Upper lobe of left lung (tissue), 6 donors: ENCODE results near the gene GSTO2. TPM values are rescaled to one million over a fixed set of nuclear protein-coding genes. Genes with fewer than 3 reads are reported as not detected.
A peak's percentile ranks its signal among the peaks of the same experiment; 100 is the strongest.

Source experiments
- ATAC-seq, 2 donors: fragments of 200-7000 bp; cut with Tn5 transposase; one replicate each; pipeline ENCODE4 v1.9.1; 2022; ENCODE audit warnings: mild to moderate bottlenecking in 2 of 2, moderate library complexity in 2 of 2; ENCODE audit not compliant: low FRiP score in 2 of 2
- DNase-seq, 2 donors: peaks; one replicate each; pipeline ENCODE4 v3.0.0-alpha.2; 2019 to 2020
- H3K27ac ChIP-seq, 4 donors: fragments of 200-600 bp; sonication (generic); one replicate each; pipeline ENCODE4 v1.5.1; 2016 to 2019
- H3K27me3 ChIP-seq, 4 donors: fragments of 200-600 bp; sonication (generic); one replicate each; pipeline ENCODE4 v1.5.1; 2017 to 2019
- H3K36me3 ChIP-seq, 4 donors: fragments of 200-600 bp; sonication (generic); one replicate each; pipeline ENCODE4 v1.5.1; 2016 to 2019
- H3K4me1 ChIP-seq, 4 donors: fragments of 200-600 bp; sonication (generic); one replicate each; pipeline ENCODE4 v1.5.1; 2018 to 2019
- H3K4me3 ChIP-seq, 4 donors: fragments of 200-600 bp; sonication (generic); one replicate each; pipeline ENCODE4 v1.5.1; 2017 to 2019; ENCODE audit warnings: mild to moderate bottlenecking in 2 of 4, moderate library complexity in 1 of 4
- H3K9me3 ChIP-seq, 4 donors: fragments of 200-600 bp; sonication (generic); one replicate each; pipeline ENCODE4 v1.5.1; 2018 to 2019
- CTCF ChIP-seq, 6 experiments: fragments of 450-650 bp in 4 of 6; fragments of 200-600 bp in 2 of 6; sonication (generic) in 2 of 6; IDR thresholded peaks; one replicate each; pipeline ENCODE4 v1.5.1; 2016 to 2019; ENCODE audit warnings: antibody characterized with exemption in 6 of 6
- EP300 ChIP-seq, 4 donors: sonication (generic); formaldehyde crosslinking; IDR thresholded peaks; one replicate each; pipeline ENCODE4 v1.5.1; 2017; ENCODE audit warnings: antibody characterized with exemption in 4 of 4, control low read depth in 2 of 4
- POLR2A ChIP-seq, 4 donors: fragments of 450-650 bp; IDR thresholded peaks; one replicate each; pipeline ENCODE4 v1.5.1; 2016 to 2017; ENCODE audit warnings: antibody characterized with exemption in 4 of 4, mild to moderate bottlenecking in 2 of 4
- POLR2AphosphoS5 ChIP-seq, 2 donors: sonication (generic); formaldehyde crosslinking; IDR thresholded peaks; one replicate each; pipeline ENCODE4 v1.5.1; 2017; ENCODE audit warnings: antibody characterized with exemption in 2 of 2
- WGBS, 2 donors: methylation state at CpG; one replicate each; pipeline ENCODE4 v1.1.5; 2017 to 2018; 5-methylcytosine and 5-hydroxymethylcytosine counted together
- small RNA-seq, 4 donors: library from RNA; depleted of rRNA; stranded (forward); fragments of <200 nt; gene quantifications; one replicate each; pipeline ENCODE3, GENCODE V24; 2016
- total RNA-seq, 6 donors: library from RNA; depleted of rRNA in 4 of 6; stranded (reverse); fragments of >200 nt in 4 of 6; gene quantifications; one replicate each; pipeline versions ENCODE4 v1.1.0 to v1.2.1, GENCODE V29; 2016 to 2021
- donor health status: DM: no; HTN: no; CAD: no; lungs with moderate emphysema.
- donor health status: DM: no; HTN: yes; CAD: no; lungs with severe emphysema.

Gene GSTO2
- total RNA-seq, 6 donors from 2014 or later = 2.8 to 11.2 (median 7.8) TPM

- Histone ChIP-seq H3K9me3 (no peaks in the 10 kb centered on the region), H3K36me3 (no peaks in the 10 kb centered on the region), H3K4me1 (peaks cover 30 to 45% (median 38%) of the 10 kb centered on the region in 4 donors), H3K27me3 (no peaks in the 10 kb centered on the region), H3K4me3 (no peak overlapping the region), H3K27ac (peak overlapping the region; percentile 78 to 86 (median 84))
- DNase-seq (no peak), ATAC-seq (peak in 1 of 2 donors; percentile 33)
- TF ChIP-seq POLR2A (IDR thresholded peaks at IDR 0.05) = no peak
- TF ChIP-seq CTCF (IDR thresholded peaks at IDR 0.05) = no peak
- TF ChIP-seq EP300 (IDR thresholded peaks at IDR 0.05) = peak in 1 of 4 donors; percentile 26
- peak in 1 of 2 donors; percentile 29 for TF ChIP-seq POLR2AphosphoS5 (IDR thresholded peaks at IDR 0.05)
- WGBS, 2 donors = 37 to 53% methylated on average over 2 of the region's 2 CpGs
Measured at GRCh38 chr10:104351061-104351702, 82.2 kb downstream of the GSTO2 start.

- H3K9me3 ChIP-seq = no peaks in the 10 kb centered on the region
- no peaks in the 10 kb centered on the region for H3K27me3 ChIP-seq
- H3K27ac ChIP-seq = peak overlapping the region; percentile 78 to 86 (median 84)
- ATAC-seq (no peak), DNase-seq (no peak)
- peak overlapping the region in 3 of 4 donors; percentile 1 to 12 (median 1) for H3K4me3 ChIP-seq
- TF ChIP-seq POLR2AphosphoS5 (IDR thresholded peaks at IDR 0.05) (no peak), CTCF (IDR thresholded peaks at IDR 0.05) (no peak), EP300 (IDR thresholded peaks at IDR 0.05) (no peak), POLR2A (IDR thresholded peaks at IDR 0.05) (no peak)
- 52 to 83% methylated on average over 1 of the region's 1 CpG for WGBS, 2 donors
- no peaks in the 10 kb centered on the region for H3K36me3 ChIP-seq
- peaks cover 30 to 44% (median 38%) of the 10 kb centered on the region in 4 donors for H3K4me1 ChIP-seq
Measured at GRCh38 chr10:104351919-104352318, 82.9 kb downstream of the GSTO2 start.

GRCh38 chr10:104353325-104354048, 84.5 kb downstream of the GSTO2 start, which contains the start of gene CFAP58:
CFAP58 (plus strand) TSS chr10:104353833; CDS start chr10:104353898, 65 bp downstream.
- ATAC-seq = peak; percentile 90 to 92
- H3K9me3 ChIP-seq = no peaks in the 10 kb centered on the region
- no peaks in the 10 kb centered on the region for H3K36me3 ChIP-seq
- TF ChIP-seq CTCF (IDR thresholded peaks at IDR 0.05) (peak; percentile 49 to 89 (median 70)), EP300 (IDR thresholded peaks at IDR 0.05) (no peak), POLR2AphosphoS5 (IDR thresholded peaks at IDR 0.05) (peak; percentile 64 to 76), POLR2A (IDR thresholded peaks at IDR 0.05) (peak in 2 of 4 donors; percentile 38 to 45)
- peak within 1 kb of the TSS; percentile 6 to 86 (median 31) for H3K27ac ChIP-seq
- no peaks in the 10 kb centered on the region for H3K27me3 ChIP-seq
- WGBS, 2 donors = 2 to 3% methylated on average over 43 of the region's 43 CpGs
- peaks cover 30 to 44% (median 35%) of the 10 kb centered on the region in 4 donors for H3K4me1 ChIP-seq
- peak within 1 kb of the TSS; percentile 3 to 45 (median 36) for H3K4me3 ChIP-seq
- peak; percentile 97 for DNase-seq

Small RNA genes lying within 50 kb of the gene (small RNA-seq; reads per million reads assigned to genes)
- gene MIR4482 = 0.06 to 0.72 (median 0.26) reads per million in 4 donors

Other genes with a start within 250 kb of the GSTO2 start
- 1 to 10 TPM; 1.0 to 2.0 (median 1.6) TPM for gene COL17A1, start 183.3 kb upstream of the GSTO2 start, total RNA-seq
- gene SFR1, start 147.0 kb upstream of the GSTO2 start, total RNA-seq = 10 to 100 TPM in 1 of 6 donors, 1 to 10 TPM in 5; 3.1 to 11.9 (median 7.3) TPM
- gene CFAP43, start 36.8 kb upstream of the GSTO2 start, total RNA-seq = 100 to 1,000 TPM in 1 of 6 donors, 10 to 100 TPM in 2, 1 to 10 TPM in 2, under 1 TPM in 1; 0.69 to 121 (median 10.0) TPM
- gene GSTO1, start 14.3 kb upstream of the GSTO2 start, total RNA-seq = 100 to 1,000 TPM in 3 of 6 donors, 10 to 100 TPM in 3; 30.4 to 147 (median 102) TPM
- gene ITPRIP, start 69.3 kb downstream of the GSTO2 start, total RNA-seq = 10 to 100 TPM; 28.3 to 86.2 (median 34.4) TPM
- 10 to 100 TPM in 1 of 6 donors, 1 to 10 TPM in 3, under 1 TPM in 2; 0.14 to 11.0 (median 1.0) TPM for gene CFAP58, start 84.6 kb downstream of the GSTO2 start, total RNA-seq